T-helper 17 cell (primary cell): ENCODE results near the gene HDHD2. TPM values are rescaled to one million over a fixed set of nuclear protein-coding genes. Genes with fewer than 3 reads are reported as not detected.

Experiments
- ATAC-seq: fragments of 150-1000 bp; cut with Tn5 transposase; 2 replicates; pipeline ENCODE4 v1.10.0; 2021; ENCODE audit warnings: mild to moderate bottlenecking, moderate library complexity
- DNase-seq, 3 donors: peaks; one replicate each; pipeline versions ENCODE4 v3.0.0 to v3.0.0-alpha.2; 2020 to 2021
- H3K9me3 ChIP-seq: one replicate; pipeline ENCODE4 v1.7.0; 2013; ENCODE audit warnings: low read length, mild to moderate bottlenecking; ENCODE audit not compliant: control insufficient read depth, poor library complexity, severe bottlenecking
- H3K27ac Mint-ChIP-seq: one replicate; pipeline ENCODE4 v1.8.0; 2022; ENCODE audit warnings: mild to moderate bottlenecking, moderate library complexity, mixed read lengths
- H3K27me3 Mint-ChIP-seq: one replicate; pipeline ENCODE4 v1.8.0; 2022; ENCODE audit warnings: mixed read lengths
- H3K36me3 Mint-ChIP-seq: one replicate; pipeline ENCODE4 v1.8.0; 2022; ENCODE audit warnings: low read depth, mixed read lengths
- H3K4me1 Mint-ChIP-seq: one replicate; pipeline ENCODE4 v1.8.0; 2022; ENCODE audit warnings: mild to moderate bottlenecking, mixed read lengths
- H3K4me3 Mint-ChIP-seq: one replicate; pipeline ENCODE4 v1.8.0; 2022; ENCODE audit warnings: mild to moderate bottlenecking, moderate library complexity, mixed read lengths
- total RNA-seq, 4 donors: library from RNA in 2 of 4; stranded (reverse) in 2 of 4; gene quantifications; one replicate each; pipeline ENCODE4 v1.2.3 and lab custom pipeline; 2022 to 2026

Gene HDHD2
- total RNA-seq, 2 donors from 2014 or later, result 16.6 to 23.5 TPM

GRCh38 chr18:47120428-47120827 lies 29.9 kb downstream of the HDHD2 start:
- Mint-ChIP-seq H3K4me3 (no peak overlapping the region), H3K27ac (no peak overlapping the region), H3K27me3 (no peaks in the 10 kb centered on the region), H3K36me3 (peaks cover 10% of the 10 kb centered on the region), H3K4me1 (peaks cover 6% of the 10 kb centered on the region)
- H3K9me3 ChIP-seq, result no peaks in the 10 kb centered on the region
- no peak for DNase-seq
- ATAC-seq, result no peak

- no peaks in the 10 kb centered on the region for H3K9me3 ChIP-seq
- H3K36me3 Mint-ChIP-seq, result peaks cover 10% of the 10 kb centered on the region
- DNase-seq, result no peak
- H3K4me1 Mint-ChIP-seq, result peaks cover 6% of the 10 kb centered on the region
- H3K27me3 Mint-ChIP-seq, result no peaks in the 10 kb centered on the region
- ATAC-seq, result no peak
- H3K4me3 Mint-ChIP-seq, result no peak overlapping the region
- H3K27ac Mint-ChIP-seq, result no peak overlapping the region
These were observed 31.3 kb downstream of the HDHD2 start for GRCh38 chr18:47118981-47119380.

DNA sequence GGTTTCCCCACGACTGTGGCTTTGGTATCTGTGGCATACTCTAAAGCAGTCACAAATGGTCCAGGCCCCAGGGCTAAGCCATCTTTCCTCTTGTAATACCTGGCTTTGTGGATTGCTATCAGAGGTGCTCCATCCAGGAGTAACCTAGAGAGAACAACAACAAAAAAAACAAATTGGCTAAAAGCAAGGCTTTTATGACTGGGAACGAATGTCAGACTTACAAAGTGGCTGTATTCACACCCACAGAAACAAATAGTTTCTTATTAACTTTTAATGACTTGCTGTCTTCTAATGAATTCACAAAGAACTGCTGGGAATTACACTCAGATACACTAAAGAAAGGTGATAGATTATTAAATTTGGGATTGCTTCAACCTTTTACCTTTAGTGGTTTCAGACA lies 35.1 kb downstream of the HDHD2 start:
- H3K4me3 Mint-ChIP-seq, result no peak overlapping the region
- H3K27me3 Mint-ChIP-seq, result no peaks in the 10 kb centered on the region
- no peaks in the 10 kb centered on the region for H3K9me3 ChIP-seq
- peaks cover 2% of the 10 kb centered on the region for H3K4me1 Mint-ChIP-seq
- H3K36me3 Mint-ChIP-seq, result peaks cover 2% of the 10 kb centered on the region
- ATAC-seq (no peak), DNase-seq (no peak)
- H3K27ac Mint-ChIP-seq, result no peak overlapping the region

DNA sequence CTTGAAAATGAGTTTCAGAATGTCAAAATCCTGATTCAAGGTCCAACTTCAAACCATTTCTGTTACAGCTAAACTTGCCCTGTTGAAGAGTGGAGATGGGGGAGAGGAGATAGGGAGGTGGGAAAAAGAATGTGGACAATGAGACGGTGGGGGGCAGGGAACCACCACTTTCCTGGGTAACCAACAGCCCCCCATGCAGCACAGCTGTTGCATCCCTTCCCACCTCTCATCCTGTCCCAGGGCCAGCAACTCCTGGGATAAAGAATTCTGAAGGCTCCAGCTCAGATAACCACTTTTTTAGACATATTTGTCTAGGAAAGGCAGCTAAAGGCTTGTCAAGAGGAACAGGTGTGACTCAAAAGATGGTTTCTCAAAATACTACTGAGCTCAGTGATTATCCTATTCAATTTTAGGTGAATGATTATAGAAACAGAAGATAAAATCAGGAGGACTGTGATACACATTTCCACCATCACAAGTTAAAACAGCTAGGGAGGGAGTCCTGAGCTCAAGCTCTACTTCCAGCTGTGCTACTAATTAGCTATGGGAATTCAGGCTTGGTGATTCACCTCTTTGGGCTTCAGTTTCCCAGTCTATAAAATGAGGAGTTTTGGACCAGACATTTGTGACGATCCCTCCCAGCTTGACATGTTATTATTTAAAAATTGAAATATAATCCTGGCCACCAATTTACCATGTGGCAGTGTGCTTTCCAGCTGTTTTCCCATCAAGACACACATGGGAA lies 36.3 kb downstream of the HDHD2 start:
- H3K9me3 ChIP-seq, result no peaks in the 10 kb centered on the region
- DNase-seq (no peak), ATAC-seq (no peak)
- no peak overlapping the region for H3K27ac Mint-ChIP-seq
- peaks cover 2% of the 10 kb centered on the region for H3K36me3 Mint-ChIP-seq
- H3K4me3 Mint-ChIP-seq, result no peak overlapping the region
- H3K4me1 Mint-ChIP-seq, result peaks cover 4% of the 10 kb centered on the region
- H3K27me3 Mint-ChIP-seq, result no peaks in the 10 kb centered on the region

- peaks cover 2% of the 10 kb centered on the region for H3K4me1 Mint-ChIP-seq
- H3K36me3 Mint-ChIP-seq, result no peaks in the 10 kb centered on the region
- H3K27ac Mint-ChIP-seq, result peak overlapping the region; percentile 51
- DNase-seq (no peak), ATAC-seq (no peak)
- no peak overlapping the region for H3K4me3 Mint-ChIP-seq
- no peaks in the 10 kb centered on the region for H3K27me3 Mint-ChIP-seq
- H3K9me3 ChIP-seq, result no peaks in the 10 kb centered on the region
These were observed 39.6 kb downstream of the HDHD2 start for GRCh38 chr18:47110492-47111274.

- DNase-seq (no peak), ATAC-seq (no peak)
- H3K4me3 Mint-ChIP-seq, result no peak overlapping the region
- H3K36me3 Mint-ChIP-seq, result no peaks in the 10 kb centered on the region
- no peaks in the 10 kb centered on the region for H3K9me3 ChIP-seq
- no peaks in the 10 kb centered on the region for H3K27me3 Mint-ChIP-seq
- peaks cover 2% of the 10 kb centered on the region for H3K4me1 Mint-ChIP-seq
- H3K27ac Mint-ChIP-seq, result no peak overlapping the region
These were observed 40.6 kb downstream of the HDHD2 start for GRCh38 chr18:47109720-47110119.

DNA sequence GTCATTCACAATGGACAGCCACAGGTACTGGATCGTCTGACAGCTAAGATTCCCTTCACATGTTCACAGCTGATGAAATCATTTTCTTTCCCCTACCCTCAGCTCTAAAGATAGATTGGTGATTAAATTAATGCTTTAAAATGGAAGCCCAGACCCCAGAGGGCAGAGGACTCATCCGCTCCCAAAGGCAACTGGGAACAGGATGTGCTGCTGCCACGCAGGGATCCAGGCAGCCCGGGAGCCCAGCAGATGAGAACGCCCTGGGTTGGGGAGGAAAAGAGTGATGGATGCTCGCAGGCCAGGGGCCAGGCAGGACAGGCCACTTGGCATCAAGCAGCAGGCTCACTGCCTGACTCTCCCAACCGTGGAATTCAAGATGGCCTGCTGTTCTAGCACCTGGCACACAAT lies 41.3 kb downstream of the HDHD2 start:
- DNase-seq (no peak), ATAC-seq (no peak)
- no peaks in the 10 kb centered on the region for H3K27me3 Mint-ChIP-seq
- no peak overlapping the region for H3K27ac Mint-ChIP-seq
- H3K9me3 ChIP-seq, result no peaks in the 10 kb centered on the region
- H3K36me3 Mint-ChIP-seq, result peaks cover 3% of the 10 kb centered on the region
- H3K4me1 Mint-ChIP-seq, result peaks cover 2% of the 10 kb centered on the region
- no peak overlapping the region for H3K4me3 Mint-ChIP-seq

- H3K27ac Mint-ChIP-seq, result no peak overlapping the region
- no peak overlapping the region for H3K4me3 Mint-ChIP-seq
- H3K27me3 Mint-ChIP-seq, result no peaks in the 10 kb centered on the region
- no peaks in the 10 kb centered on the region for H3K9me3 ChIP-seq
- DNase-seq, result no peak
- peaks cover 2% of the 10 kb centered on the region for H3K4me1 Mint-ChIP-seq
- ATAC-seq, result no peak
- peaks cover 3% of the 10 kb centered on the region for H3K36me3 Mint-ChIP-seq
These were observed 41.9 kb downstream of the HDHD2 start for GRCh38 chr18:47108373-47108772.

GRCh38 chr18:47100212-47100831 lies 50.0 kb downstream of the HDHD2 start:
- Mint-ChIP-seq H3K4me1 (peaks cover 2% of the 10 kb centered on the region), H3K27me3 (no peaks in the 10 kb centered on the region), H3K36me3 (peaks cover 10% of the 10 kb centered on the region), H3K27ac (no peak overlapping the region), H3K4me3 (no peak overlapping the region)
- H3K9me3 ChIP-seq, result no peaks in the 10 kb centered on the region
- ATAC-seq (peak; percentile 61), DNase-seq (peak; percentile 26 to 55 (median 33))

- H3K36me3 Mint-ChIP-seq, result peaks cover 6% of the 10 kb centered on the region
- no peaks in the 10 kb centered on the region for H3K9me3 ChIP-seq
- no peak overlapping the region for H3K4me3 Mint-ChIP-seq
- DNase-seq (no peak), ATAC-seq (no peak)
- no peaks in the 10 kb centered on the region for H3K27me3 Mint-ChIP-seq
- no peak overlapping the region for H3K27ac Mint-ChIP-seq
- H3K4me1 Mint-ChIP-seq, result no peaks in the 10 kb centered on the region
These were observed 54.5 kb downstream of the HDHD2 start for GRCh38 chr18:47095810-47096209.

- no peak overlapping the region for H3K27ac Mint-ChIP-seq
- no peaks in the 10 kb centered on the region for H3K4me1 Mint-ChIP-seq
- peaks cover 7% of the 10 kb centered on the region for H3K36me3 Mint-ChIP-seq
- ATAC-seq, result no peak
- no peak for DNase-seq
- H3K27me3 Mint-ChIP-seq, result no peaks in the 10 kb centered on the region
- H3K4me3 Mint-ChIP-seq, result no peak overlapping the region
- no peaks in the 10 kb centered on the region for H3K9me3 ChIP-seq
These were observed 62.6 kb downstream of the HDHD2 start for GRCh38 chr18:47087676-47088075.

DNA sequence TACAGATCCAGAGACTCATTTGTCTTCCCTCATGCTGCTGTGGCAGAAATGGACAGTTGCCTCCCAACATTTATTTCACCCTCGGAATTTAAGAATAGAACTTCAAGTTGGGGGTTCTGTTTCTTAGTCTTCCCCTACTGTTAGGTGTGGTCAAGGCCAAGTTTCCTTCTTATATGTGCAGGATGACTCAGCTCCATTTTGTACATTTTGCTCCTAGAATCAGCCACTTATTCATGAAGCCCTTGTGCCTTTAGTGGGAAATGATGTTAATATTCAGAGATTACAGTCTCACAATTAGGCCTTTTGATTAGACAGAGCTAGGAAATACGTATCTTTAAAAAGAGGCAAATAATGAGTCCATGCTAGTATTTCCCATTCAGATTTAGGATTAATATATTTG lies 68.7 kb downstream of the HDHD2 start:
- Mint-ChIP-seq H3K27ac (no peak overlapping the region), H3K4me3 (no peak overlapping the region), H3K4me1 (no peaks in the 10 kb centered on the region), H3K36me3 (peaks cover 4% of the 10 kb centered on the region), H3K27me3 (no peaks in the 10 kb centered on the region)
- H3K9me3 ChIP-seq, result no peaks in the 10 kb centered on the region
- DNase-seq (no peak), ATAC-seq (no peak)

- Mint-ChIP-seq H3K27me3 (no peaks in the 10 kb centered on the region), H3K4me1 (no peaks in the 10 kb centered on the region), H3K27ac (no peak overlapping the region), H3K4me3 (no peak overlapping the region), H3K36me3 (peaks cover 4% of the 10 kb centered on the region)
- H3K9me3 ChIP-seq, result no peaks in the 10 kb centered on the region
- ATAC-seq (no peak), DNase-seq (no peak)
These were observed 69.4 kb downstream of the HDHD2 start for GRCh38 chr18:47080872-47081271.
